Suppressor macrophage treated with lipopolysaccharide for 1 hour (primary cell): Measurements from ENCODE around the gene MCUB.
A peak's percentile ranks its signal among the peaks of the same experiment; 100 is the strongest.
"Not testable (repeated sequence)": the region's sequence is repeated elsewhere in the genome, so short reads cannot be mapped to it uniquely, and the experiment has no call there.

ENCODE experiments used
- DNase-seq, 3 donors: peaks; one replicate each; pipeline ENCODE4 v3.0.0-alpha.2; 2020 to 2022

The MCUB gene, protein sequence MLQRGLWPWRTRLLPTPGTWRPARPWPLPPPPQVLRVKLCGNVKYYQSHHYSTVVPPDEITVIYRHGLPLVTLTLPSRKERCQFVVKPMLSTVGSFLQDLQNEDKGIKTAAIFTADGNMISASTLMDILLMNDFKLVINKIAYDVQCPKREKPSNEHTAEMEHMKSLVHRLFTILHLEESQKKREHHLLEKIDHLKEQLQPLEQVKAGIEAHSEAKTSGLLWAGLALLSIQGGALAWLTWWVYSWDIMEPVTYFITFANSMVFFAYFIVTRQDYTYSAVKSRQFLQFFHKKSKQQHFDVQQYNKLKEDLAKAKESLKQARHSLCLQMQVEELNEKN

DNA sequence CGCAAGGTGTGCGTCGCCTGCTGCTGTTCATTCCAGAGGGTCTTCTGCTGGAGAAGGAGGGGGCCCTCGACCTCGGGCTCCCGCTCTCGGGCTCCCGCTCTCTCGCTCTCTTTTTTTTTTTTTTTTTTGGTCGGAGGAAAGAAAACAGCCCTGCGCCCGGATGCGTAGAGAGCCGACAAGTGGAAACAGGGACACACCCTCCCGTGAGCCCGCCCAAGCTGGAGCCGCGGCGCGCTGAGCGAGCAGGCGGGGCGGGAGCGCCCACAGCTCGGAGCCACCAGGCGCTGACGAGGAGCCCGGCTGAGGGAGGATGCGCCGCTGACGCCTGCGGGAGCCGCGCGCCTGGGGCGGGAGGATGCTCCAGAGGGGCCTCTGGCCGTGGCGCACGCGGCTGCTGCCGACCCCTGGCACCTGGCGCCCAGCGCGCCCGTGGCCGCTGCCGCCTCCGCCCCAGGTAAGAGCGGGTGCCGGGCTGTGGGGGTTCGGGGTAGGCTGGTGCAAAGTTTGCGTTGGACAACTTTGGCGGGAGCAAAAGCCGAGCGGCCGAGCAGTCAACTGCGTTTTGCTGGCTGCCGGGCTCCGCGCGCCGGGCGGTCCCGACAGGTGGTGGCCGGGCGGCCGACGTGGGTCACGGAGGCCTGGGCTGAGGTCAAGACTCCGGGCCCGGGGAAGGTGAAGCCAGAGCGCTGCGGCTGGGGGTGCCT, at the start of gene MCUB:
Gene MCUB, plus strand, starts transcription at position 264 of the 704 bp plus-strand sequence. Its CDS starts 92 bp downstream, at position 356.
- DNase-seq, result peak; percentile 93 to 96 (median 93)

GRCh38 chr4:109510687-109511086, 49.4 kb upstream of the MCUB start:
- DNase-seq, result no peak

GRCh38 chr4:109511414-109511813, 48.6 kb upstream of the MCUB start:
- DNase-seq, result no peak

DNA sequence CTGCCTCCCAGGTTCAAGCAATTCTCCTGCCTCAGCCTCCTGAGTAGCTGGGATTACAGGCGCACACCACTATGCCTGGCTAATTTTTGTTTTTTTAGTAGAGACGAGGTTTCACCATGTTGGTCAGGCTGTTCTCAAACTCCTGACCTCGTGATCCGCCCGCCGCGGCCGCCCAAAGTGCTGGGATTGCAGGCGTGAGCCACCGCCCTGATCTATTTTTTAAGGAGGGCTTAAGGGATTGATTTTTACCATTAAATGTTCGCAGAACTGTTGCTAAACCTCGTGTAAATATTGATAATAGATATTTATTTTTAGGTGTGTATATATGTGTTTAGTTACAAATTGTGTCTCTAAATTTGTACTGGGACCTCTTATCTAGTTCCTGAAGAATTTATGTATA, 46.7 kb upstream of the MCUB start:
- not testable (repeated sequence) for DNase-seq

GRCh38 chr4:109532182-109532581, 27.9 kb upstream of the MCUB start:
- no peak for DNase-seq

DNA sequence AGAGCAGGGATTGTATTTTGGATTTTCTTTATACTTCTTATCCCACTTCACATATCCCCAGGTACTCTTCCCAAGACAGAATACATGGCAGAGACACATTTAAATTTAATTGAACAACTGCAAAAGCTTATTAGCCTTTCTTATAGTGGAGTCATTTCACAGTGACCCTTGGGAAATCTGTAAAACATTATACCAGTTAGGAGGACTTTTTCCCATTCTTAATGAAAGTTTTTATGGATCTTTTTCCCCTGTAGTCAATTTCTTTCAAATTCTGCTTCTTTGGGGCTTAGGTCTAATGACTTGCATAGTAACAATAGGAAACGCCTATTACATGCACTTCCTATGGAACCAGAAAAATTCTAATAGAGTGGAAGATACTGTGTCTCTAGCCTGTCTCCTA, 14.6 kb upstream of the MCUB start:
- DNase-seq, result no peak

GRCh38 chr4:109547394-109547793, 12.7 kb upstream of the MCUB start:
- DNase-seq, result no peak

DNA sequence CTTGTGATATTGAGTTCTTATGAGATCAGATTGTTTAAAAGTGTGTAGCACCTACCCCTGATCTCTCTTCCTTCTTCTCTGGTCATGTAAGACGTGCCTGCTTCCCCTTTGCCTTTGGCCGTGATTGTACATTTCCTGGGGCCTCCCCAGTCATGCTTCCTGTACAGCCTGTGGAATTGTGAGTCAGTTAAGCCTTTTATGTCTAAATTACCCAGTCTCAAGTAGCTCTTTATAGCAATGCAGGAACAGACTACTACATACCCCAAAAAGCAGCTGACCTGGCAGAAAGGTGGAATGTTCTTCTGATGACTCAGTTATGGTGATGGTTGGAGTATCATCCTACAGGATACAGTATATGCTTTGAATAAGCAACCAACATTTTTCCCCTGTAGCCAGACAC, 11.4 kb upstream of the MCUB start:
- peak; percentile 85 to 93 (median 91) for DNase-seq

DNA sequence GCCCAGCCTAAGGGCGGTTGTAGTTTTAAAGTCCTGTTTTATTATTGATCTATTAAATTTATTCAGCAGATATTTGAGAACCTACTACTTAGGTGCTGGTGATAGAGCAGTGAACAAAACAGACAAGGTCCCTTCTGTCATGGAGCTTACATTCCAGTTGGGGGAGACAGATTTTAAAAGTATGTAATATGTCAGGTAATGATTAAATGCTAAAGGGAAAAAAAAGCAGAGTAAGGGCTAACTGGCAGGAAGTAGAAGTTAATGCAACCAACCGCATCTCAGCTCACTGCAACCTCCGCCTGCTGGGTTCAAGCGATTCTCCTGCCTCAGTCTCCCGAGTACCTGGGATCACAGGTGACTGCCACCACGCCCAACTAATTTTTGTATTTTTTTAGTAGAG, 7.8 kb upstream of the MCUB start:
- no peak for DNase-seq

- DNase-seq, result no peak
These were observed 6.9 kb upstream of the MCUB start for GRCh38 chr4:109553130-109553529.

DNA sequence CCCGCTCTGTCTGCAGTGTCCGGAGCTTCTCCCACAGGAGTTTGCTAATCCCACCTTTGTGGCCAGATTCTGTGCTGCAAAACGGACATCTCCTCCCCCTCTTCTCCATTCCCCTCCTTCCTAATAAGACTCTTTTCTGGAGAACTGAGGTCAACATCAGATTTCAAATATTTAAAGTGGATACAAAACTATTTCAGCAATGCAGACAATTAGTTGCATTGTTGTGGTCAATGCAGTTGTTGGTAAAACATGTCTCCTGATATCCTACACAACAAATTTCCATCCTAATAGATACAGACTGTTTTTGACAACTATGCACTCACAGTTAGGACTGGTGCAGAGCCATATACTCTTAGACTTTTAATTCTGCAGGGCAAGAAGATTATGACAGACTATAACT, 5.1 kb upstream of the MCUB start:
- no peak for DNase-seq

DNA sequence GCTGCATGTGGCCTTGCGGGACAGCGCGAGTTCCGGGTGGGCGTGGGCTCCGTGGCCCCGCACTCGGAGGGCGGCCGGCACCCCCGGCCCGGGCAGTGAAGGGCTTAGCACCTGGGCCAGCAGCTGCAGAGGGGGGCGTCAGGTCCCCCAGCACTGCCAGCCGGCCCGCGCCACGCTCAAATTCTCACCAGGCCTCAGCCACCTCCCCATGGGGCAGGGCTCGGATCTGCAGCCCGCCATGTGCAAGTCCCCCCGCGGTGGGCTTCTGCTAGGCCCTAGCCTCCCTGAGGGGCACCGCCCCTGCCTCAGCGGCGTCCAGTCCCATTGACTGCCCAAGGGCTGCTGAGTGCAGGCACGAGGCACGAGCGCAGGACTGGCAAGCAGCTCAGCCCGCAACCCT, 2.6 kb upstream of the MCUB start:
- no peak for DNase-seq

DNA sequence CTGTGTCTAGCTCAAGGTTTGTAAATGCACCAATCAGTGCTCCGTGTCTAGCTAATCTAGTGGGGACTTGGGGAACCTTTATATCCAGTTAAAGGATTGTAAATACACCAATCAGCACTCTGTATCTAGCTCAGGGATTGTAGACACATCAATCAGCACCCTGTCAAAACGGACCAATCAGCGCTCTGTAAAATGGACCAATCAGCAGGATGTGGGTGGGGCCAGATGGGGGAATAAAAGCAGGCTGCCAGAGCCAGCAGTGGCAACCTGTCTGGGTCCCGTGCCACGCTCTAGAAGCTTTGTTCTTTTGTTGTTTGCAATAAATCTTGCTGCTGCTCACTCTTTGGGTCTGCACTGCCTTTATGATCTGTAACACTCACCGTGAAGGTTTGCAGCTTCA, 2.0 kb upstream of the MCUB start:
- DNase-seq, result not testable (repeated sequence)

GRCh38 chr4:109559625-109559982, 442 bp upstream of the MCUB start:
- peak in 2 of 3 donors; percentile 25 to 45 for DNase-seq

- peak; percentile 68 to 88 (median 77) for DNase-seq
These were observed 828 bp downstream of the MCUB start for GRCh38 chr4:109560687-109561461.

DNA sequence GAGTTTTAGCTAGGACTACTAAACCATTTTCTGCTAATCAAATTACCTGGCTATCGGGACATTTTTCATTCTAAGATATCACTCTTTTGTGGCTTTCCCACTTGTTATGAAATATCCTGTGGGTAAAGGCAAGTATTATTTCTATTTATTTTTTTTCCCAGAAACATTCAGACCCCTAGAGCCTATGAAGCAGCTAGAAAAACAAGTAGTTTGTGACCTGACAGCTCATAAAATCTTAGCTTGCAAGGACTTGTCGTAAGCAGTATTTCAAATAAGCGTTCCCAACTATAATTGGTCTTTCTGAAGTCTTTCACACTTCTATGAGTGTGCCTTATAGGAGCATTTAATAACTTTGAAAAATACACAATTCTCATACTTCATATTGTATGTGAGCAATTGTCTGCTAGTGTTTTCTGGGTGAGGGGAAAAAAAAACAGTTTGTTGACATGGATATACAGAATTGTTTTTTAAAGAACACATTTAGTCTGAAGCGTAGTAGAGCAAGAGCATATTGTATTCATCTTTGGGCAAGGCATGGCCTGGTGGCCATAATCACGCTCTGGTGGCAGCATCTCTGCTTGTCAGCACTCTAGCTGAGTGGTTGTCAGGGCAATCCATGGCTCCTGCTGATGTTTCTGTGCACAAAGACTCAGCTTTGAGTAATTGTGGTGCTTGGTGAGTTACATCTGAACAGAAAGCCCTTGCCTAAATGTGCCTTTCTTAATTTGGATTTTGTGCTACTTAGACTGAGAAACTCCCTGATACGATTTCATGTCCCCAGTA, 2.6 kb downstream of the MCUB start:
- no peak for DNase-seq

GRCh38 chr4:109571494-109571893, 11.4 kb downstream of the MCUB start:
- DNase-seq, result no peak

GRCh38 chr4:109572154-109572553, 12.1 kb downstream of the MCUB start:
- DNase-seq, result no peak

DNA sequence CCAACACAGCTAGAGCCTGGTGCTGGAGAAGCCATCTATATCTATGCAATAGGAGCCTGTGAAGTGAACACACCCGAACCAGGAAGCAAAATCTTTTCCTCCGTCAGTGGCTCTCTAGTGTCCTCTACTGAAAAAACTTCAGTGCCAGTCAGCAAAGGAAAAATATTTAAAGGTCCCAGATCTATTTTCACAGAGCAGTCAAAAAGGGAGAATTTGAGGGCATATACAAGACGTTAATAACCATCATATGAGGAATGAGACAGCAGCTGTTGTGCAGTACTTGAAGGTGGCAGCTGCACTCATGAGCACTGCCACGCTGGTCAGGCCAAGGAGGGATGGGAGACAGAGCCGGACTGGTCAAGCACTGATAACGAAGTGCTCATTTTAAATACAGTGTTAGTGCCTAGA, 14.4 kb downstream of the MCUB start:
- peak; percentile 36 to 47 (median 47) for DNase-seq

DNA sequence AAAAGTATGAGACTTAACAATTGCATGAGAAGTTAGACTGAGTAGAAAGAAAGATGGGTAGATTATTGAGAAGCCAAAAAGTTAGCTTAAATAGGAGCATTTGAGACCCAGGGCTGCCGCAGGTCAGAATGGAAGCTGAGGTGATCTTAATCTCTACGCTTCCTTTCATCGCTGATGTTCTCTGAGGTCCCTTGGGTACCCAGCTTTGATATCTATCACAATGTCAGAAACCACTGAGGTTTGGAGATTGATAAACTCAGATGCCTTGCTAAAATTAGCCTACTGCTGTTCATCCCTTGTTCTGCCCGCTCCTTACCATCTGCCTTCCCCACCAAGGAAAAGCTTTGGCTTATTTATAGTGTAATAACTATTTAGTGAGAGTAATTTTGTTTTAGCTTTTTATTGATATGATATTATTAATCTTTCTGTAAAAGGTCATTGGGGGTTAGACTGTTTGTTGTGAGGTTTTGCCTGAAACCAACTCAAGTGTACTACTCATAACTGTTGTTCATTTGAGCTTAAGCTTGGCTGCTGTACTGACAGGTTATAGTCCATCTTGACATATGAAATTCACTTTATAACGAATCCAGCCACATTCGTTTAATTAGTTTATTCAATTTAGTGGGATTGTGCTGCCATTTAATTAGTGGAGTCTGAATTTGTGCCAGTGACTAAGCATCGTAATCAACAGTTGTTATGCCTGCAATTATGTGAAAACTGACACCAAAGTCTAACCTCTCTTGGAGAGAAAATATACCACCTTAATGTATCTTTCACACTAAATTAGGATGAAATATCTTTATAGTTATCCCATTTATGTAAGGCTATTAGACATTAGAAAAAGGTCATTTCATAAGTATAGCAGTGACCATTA, 15.1 kb downstream of the MCUB start:
- no peak for DNase-seq

GRCh38 chr4:109576462-109576861, 16.4 kb downstream of the MCUB start:
- DNase-seq, result peak; percentile 67 to 75 (median 69)

DNA sequence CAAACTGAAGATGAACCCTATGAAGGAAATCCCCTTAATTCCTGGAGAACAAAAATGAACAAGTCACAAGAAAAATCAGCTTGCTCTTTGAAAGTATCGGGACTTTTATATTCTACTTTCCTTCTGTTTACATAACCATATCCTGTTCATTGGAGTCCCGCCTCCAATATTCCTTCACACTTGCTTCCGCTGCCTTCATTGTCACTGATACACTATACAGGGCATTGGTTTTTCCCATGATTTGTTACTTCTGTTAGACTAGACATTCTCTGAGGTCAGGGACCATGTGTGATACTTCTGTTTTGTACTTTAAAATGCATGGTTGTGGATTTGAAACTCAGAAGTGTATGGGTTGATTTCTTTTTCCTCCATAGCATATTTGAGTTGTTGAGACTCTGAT, 18.8 kb downstream of the MCUB start:
- no peak for DNase-seq
